Endothelial cell of umbilical vein (primary cell): Measurements from ENCODE around the gene COLEC11. TPM values are rescaled to one million over a fixed set of nuclear protein-coding genes. Genes with fewer than 3 reads are reported as not detected.

Experiments
- BruUV-seq: library from RNA; stranded (reverse); fragments of 400-500 nt; replicated peaks from 2 replicates; lab custom pipeline; 2021; lab: Mats Ljungman, UMichigan
- CTCF ChIA-PET: fragments of 300-600, 350-600 bp; sonication (Branson Sonifier 250); formaldehyde crosslinking; loops from one replicate; lab custom pipeline; 2021; ENCODE audit warnings: antibody characterized with exemption, inconsistent platforms; lab: Charles Lee
- POLR2A ChIA-PET: fragments of 300-600, 350-600 bp; sonication (Branson Sonifier 250); formaldehyde crosslinking; loops from one replicate; lab custom pipeline; 2021; ENCODE audit warnings: antibody characterized with exemption, inconsistent platforms; lab: Charles Lee
- DNase-seq: peaks from one replicate; pipeline ENCODE4 v3.0.0-alpha.2; 2011; ENCODE audit warnings: low read depth, low spot score
- FAIRE-seq: peaks from 2 replicates; lab custom pipeline; 2011; peaks lifted over from hg19 to GRCh38; lab: Jason Lieb, UNC
- H2AFZ ChIP-seq: 2 replicates; pipeline ENCODE4 v1.6.0; 2012; ENCODE audit warnings: low read depth, low read length, control low read depth, inconsistent platforms
- H3K27ac ChIP-seq: 2 replicates; pipeline ENCODE4 v1.5.1; 2011; ENCODE audit warnings: low read depth, mild to moderate bottlenecking, control low read depth, low read length, moderate library complexity; ENCODE audit not compliant: insufficient read depth
- H3K27me3 ChIP-seq, 2 experiments: 2 replicates each; pipeline versions ENCODE4 v1.6.0 to v1.6.1; 2011; ENCODE audit warnings: low read length in 2 of 2, mixed read lengths in 1 of 2; ENCODE audit not compliant: control insufficient read depth in 2 of 2, insufficient read depth in 2 of 2
- H3K36me3 ChIP-seq, 2 experiments: 2 replicates in 1 of 2; 3 replicates in 1 of 2; pipeline ENCODE4 v1.5.1; 2011; ENCODE audit warnings: low read length in 2 of 2, mild to moderate bottlenecking in 1 of 2, moderate library complexity in 1 of 2; ENCODE audit not compliant: control insufficient read depth in 2 of 2, insufficient read depth in 2 of 2; ENCODE audit errors: extremely low read depth in 1 of 2
- H3K4me1 ChIP-seq: 3 replicates; pipeline ENCODE4 v1.5.1; 2011; ENCODE audit warnings: mild to moderate bottlenecking, low read length; ENCODE audit not compliant: control insufficient read depth, insufficient read depth; ENCODE audit errors: extremely low read depth
- H3K4me2 ChIP-seq: 2 replicates; pipeline ENCODE4 v1.6.1; 2011; ENCODE audit warnings: low read length, control low read depth, mixed read lengths; ENCODE audit not compliant: insufficient read depth
- H3K4me3 ChIP-seq, 3 experiments: fragments of 200-600 bp in 1 of 3; sonication (generic), shearing (Covaris generic) in 1 of 3; replicated peaks in 1 of 3; 2 replicates each; pipeline ENCODE4 v1.5.1; 2011 to 2016; ENCODE audit warnings: control low read depth in 3 of 3, low read length in 3 of 3, mild to moderate bottlenecking in 2 of 3, inconsistent platforms in 1 of 3, low read depth in 1 of 3, moderate library complexity in 1 of 3; ENCODE audit not compliant: insufficient read depth in 1 of 3
- H3K79me2 ChIP-seq: 2 replicates; pipeline ENCODE4 v1.6.0; 2012; ENCODE audit warnings: low read length, inconsistent platforms; ENCODE audit not compliant: control insufficient read depth, insufficient read depth
- H3K9ac ChIP-seq: replicated peaks from 2 replicates; pipeline ENCODE3; 2011; ENCODE audit warnings: low read length, control low read depth; ENCODE audit not compliant: insufficient read depth; ENCODE audit errors: extremely low read depth
- H3K9me1 ChIP-seq: replicated peaks from 3 replicates; pipeline ENCODE4 v1.6.0; 2011; ENCODE audit warnings: mild to moderate bottlenecking, low read length; ENCODE audit not compliant: control insufficient read depth, insufficient read depth; ENCODE audit errors: extremely low read depth
- H3K9me3 ChIP-seq: replicated peaks from 2 replicates; pipeline ENCODE4 v1.5.1; 2012; ENCODE audit warnings: low read length, inconsistent platforms; ENCODE audit not compliant: control insufficient read depth, insufficient read depth
- H4K20me1 ChIP-seq: replicated peaks from 2 replicates; pipeline ENCODE3; 2011; ENCODE audit warnings: mild to moderate bottlenecking, low read length; ENCODE audit not compliant: control insufficient read depth, insufficient read depth; ENCODE audit errors: extremely low read depth
- EZH2 ChIP-seq: IDR thresholded peaks from 2 replicates; pipeline ENCODE4 v1.6.1; 2012; ENCODE audit warnings: borderline replicate concordance, low read depth, mild to moderate bottlenecking, moderate library complexity, low read length, inconsistent platforms; ENCODE audit not compliant: severe bottlenecking
- FOS ChIP-seq: IDR thresholded peaks from 2 replicates; pipeline ENCODE4 v1.6.1; 2011; ENCODE audit warnings: mild to moderate bottlenecking, low read length, moderate library complexity, borderline replicate concordance; ENCODE audit not compliant: insufficient read depth
- GATA2 ChIP-seq: IDR thresholded peaks from 2 replicates; pipeline ENCODE4 v1.7.0; 2011; ENCODE audit warnings: low read depth, mild to moderate bottlenecking, moderate library complexity, mixed read lengths, low read length; ENCODE audit not compliant: insufficient read length, insufficient read depth
- JUN ChIP-seq: IDR thresholded peaks from 2 replicates; pipeline ENCODE4 v1.6.1; 2011; ENCODE audit warnings: borderline replicate concordance, low read depth; ENCODE audit not compliant: insufficient read length, insufficient read depth
- MAX ChIP-seq: IDR thresholded peaks from 2 replicates; pipeline ENCODE4 v1.6.1; 2011; ENCODE audit not compliant: insufficient read depth, insufficient read length
- MYC ChIP-seq: IDR thresholded peaks from one replicate; pipeline ENCODE4 v1.6.1; 2011; ENCODE audit warnings: mild to moderate bottlenecking, low read depth, low read length
- POLR2A ChIP-seq: IDR thresholded peaks from 2 replicates; pipeline ENCODE4 v1.6.1; 2012; ENCODE audit warnings: low read depth, mild to moderate bottlenecking, control low read depth, low read length
- POLR2AphosphoS5 ChIP-seq: IDR thresholded peaks from 2 replicates; pipeline ENCODE4 v1.6.1; 2012; ENCODE audit warnings: low read depth, mild to moderate bottlenecking, control low read depth, low read length, moderate library complexity; ENCODE audit not compliant: insufficient read depth
- dilution Hi-C: fragments of 300-500 bp; cut with MboI; formaldehyde crosslinking; loops from one replicate; pipeline ENCODE4 v1.15.0; 2019; ENCODE audit warnings: low sequenced_read_pairs; ENCODE audit not compliant: extremely low pct_ligation_motif_present
- intact Hi-C: fragments of 100-400 bp; cut with micrococcal nuclease; formaldehyde crosslinking; loops from one replicate; pipeline ENCODE4 v1.10.0; 2022
- polyA plus RNA-seq, 4 experiments: library from polyadenylated mRNA; depleted of rRNA in 3 of 4; stranded (reverse) in 3 of 4; unstranded in 1 of 4; fragments of >200 nt; gene quantifications; 2 replicates each; pipeline versions ENCODE4 v1.2.1 to v1.2.3, GENCODE V29; 2011 to 2012; ENCODE audit warnings: missing spikeins in 1 of 4
- total RNA-seq: library from RNA; stranded (reverse); gene quantifications from 2 replicates; pipeline ENCODE4 v1.2.3, GENCODE V29; 2021
- TF ChIP-seq, protein P1 (sequence below), 2 donors: IDR thresholded peaks; 1 replicate in 1 of 2; 2 replicates in 1 of 2; pipeline ENCODE4 v1.5.1; 2011; ENCODE audit warnings: low read length in 2 of 2, mild to moderate bottlenecking in 2 of 2, moderate library complexity in 2 of 2, control low read depth in 1 of 2, inconsistent platforms in 1 of 2, low read depth in 1 of 2; ENCODE audit not compliant: insufficient read depth in 1 of 2; ENCODE audit errors: extremely low read depth in 1 of 2

The COLEC11 gene
- total and polyA plus RNA-seq, 2 donors (not counting 3 experiments of a cell fraction or from before 2014, with no cell fraction given), result 0.15 TPM; not detected in 1

GRCh38 chr2:3618367-3618766 lies 23.5 kb downstream of the COLEC11 start:
- H3K9me1 ChIP-seq, result no peaks in the 10 kb centered on the region
- no peak overlapping the region for H3K4me3 ChIP-seq
- DNase-seq (no peak), FAIRE-seq (no peak)
- H3K79me2 ChIP-seq, result no peaks in the 10 kb centered on the region
- H3K27me3 ChIP-seq, result peaks cover 0 to 5% of the 10 kb centered on the region in 2 experiments
- CTCF ChIA-PET, result no interaction called here
- POLR2A ChIA-PET, result no interaction called here
- no peak overlapping the region for H3K27ac ChIP-seq
- no peaks in the 10 kb centered on the region for H3K36me3 ChIP-seq
- no peak overlapping the region for H2AFZ ChIP-seq
- intact Hi-C loops, result no loop called here
- no peak for TF ChIP-seq GATA2
- no peak for TF ChIP-seq EZH2
- TF ChIP-seq FOS, result no peak
- TF ChIP-seq, protein P1, sequence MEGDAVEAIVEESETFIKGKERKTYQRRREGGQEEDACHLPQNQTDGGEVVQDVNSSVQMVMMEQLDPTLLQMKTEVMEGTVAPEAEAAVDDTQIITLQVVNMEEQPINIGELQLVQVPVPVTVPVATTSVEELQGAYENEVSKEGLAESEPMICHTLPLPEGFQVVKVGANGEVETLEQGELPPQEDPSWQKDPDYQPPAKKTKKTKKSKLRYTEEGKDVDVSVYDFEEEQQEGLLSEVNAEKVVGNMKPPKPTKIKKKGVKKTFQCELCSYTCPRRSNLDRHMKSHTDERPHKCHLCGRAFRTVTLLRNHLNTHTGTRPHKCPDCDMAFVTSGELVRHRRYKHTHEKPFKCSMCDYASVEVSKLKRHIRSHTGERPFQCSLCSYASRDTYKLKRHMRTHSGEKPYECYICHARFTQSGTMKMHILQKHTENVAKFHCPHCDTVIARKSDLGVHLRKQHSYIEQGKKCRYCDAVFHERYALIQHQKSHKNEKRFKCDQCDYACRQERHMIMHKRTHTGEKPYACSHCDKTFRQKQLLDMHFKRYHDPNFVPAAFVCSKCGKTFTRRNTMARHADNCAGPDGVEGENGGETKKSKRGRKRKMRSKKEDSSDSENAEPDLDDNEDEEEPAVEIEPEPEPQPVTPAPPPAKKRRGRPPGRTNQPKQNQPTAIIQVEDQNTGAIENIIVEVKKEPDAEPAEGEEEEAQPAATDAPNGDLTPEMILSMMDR (IDR thresholded peaks at IDR 0.05; ENCODE audit: extremely low read depth in 1 of 2, insufficient read depth in 1 of 2, low read depth in 1 of 2, low read length in 2 of 2), result no peak
- TF ChIP-seq POLR2A, result no peak
- no peak for TF ChIP-seq MYC
- TF ChIP-seq POLR2AphosphoS5, result no peak
- TF ChIP-seq JUN, result no peak
- TF ChIP-seq MAX, result no peak
- H3K4me1 ChIP-seq, result no peaks in the 10 kb centered on the region
- H4K20me1 ChIP-seq, result no peaks in the 10 kb centered on the region
- dilution Hi-C loops, result no loop called here
- H3K9me3 ChIP-seq, result no peaks in the 10 kb centered on the region
- no TSS peak for BruUV-seq
- H3K9ac ChIP-seq, result no peak overlapping the region
- H3K4me2 ChIP-seq, result no peak overlapping the region
